ENCODE results near the gene VPS26C. TPM values are rescaled to one million over a fixed set of nuclear protein-coding genes. Genes with fewer than 3 reads are reported as not detected.

Gene VPS26C
- total and polyA plus RNA-seq, 4 experiments from 2014 or later, result 76.0 to 105 (median 80.8) TPM

- Mint-ChIP-seq H3K36me3 (peaks cover 8 to 17% of the 10 kb centered on the region in 2 donors), H3K4me3 (peak overlapping the region; percentile 92 to 96 (median 94)), H3K27me3 (no peaks in the 10 kb centered on the region), H3K9me3 (no peaks in the 10 kb centered on the region), H3K4me1 (peaks cover 35 to 67% (median 49%) of the 10 kb centered on the region in 4 donors), H3K27ac (peak overlapping the region; percentile 97 to 99 (median 98))
- intact Hi-C loops (cut with micrococcal nuclease), result loop anchor here (1.0 to 5.0 kb wide), 6 partner anchors 8 to 298 kb away; partner anchors contain the start of genes DYRK1A, PIGP and TTC3
- no peaks in the 10 kb centered on the region for H3K27me3 ChIP-seq (ENCODE audit: insufficient read depth, low read length)
- H3K4me3 ChIP-seq (ENCODE audit: low read length in 2 of 2), result peak overlapping the region; percentile 20 to 83
- peaks cover 43% of the 10 kb centered on the region for H3K4me1 ChIP-seq (ENCODE audit: insufficient read depth, low read length)
- no peaks in the 10 kb centered on the region for H3K9me3 ChIP-seq (ENCODE audit: control insufficient read depth in 1 of 2, low read length in 2 of 2)
- CTCF ChIA-PET (ENCODE audit: partially characterized antibody), result interaction anchor here (0.6 to 2.0 kb wide), 8 partner anchors 11 to 297 kb away, joined by 3 to 7 read pairs (median 4); no protein-coding TSS in a partner anchor
- H3K27ac ChIP-seq (ENCODE audit: low read depth, low read length), result peak overlapping the region; percentile 92
- no peaks in the 10 kb centered on the region for H3K36me3 ChIP-seq (ENCODE audit: insufficient read depth, low read length)
- POLR2A ChIA-PET (ENCODE audit: partially characterized antibody), result interaction anchor here (0.5 to 4.1 kb wide), 24 partner anchors 9 to 298 kb away, joined by 3 to 80 read pairs (median 4); partner anchors contain the start of genes DYRK1A and PIGP
- no peak for DNase-seq
Observed at GRCh38 chr21:37266515-37267221, 466 bp downstream of the VPS26C start.

- Histone ChIP-seq H3K4me1 (ENCODE audit: insufficient read depth, low read length) (peaks cover 43% of the 10 kb centered on the region), H3K9me3 (ENCODE audit: control insufficient read depth in 1 of 2, low read length in 2 of 2) (no peaks in the 10 kb centered on the region), H3K36me3 (ENCODE audit: insufficient read depth, low read length) (peaks cover 3% of the 10 kb centered on the region), H3K27me3 (ENCODE audit: insufficient read depth, low read length) (no peaks in the 10 kb centered on the region), H3K27ac (ENCODE audit: low read depth, low read length) (no peak overlapping the region), H3K4me3 (ENCODE audit: low read length in 2 of 2) (no peak overlapping the region)
- ChIA-PET CTCF (ENCODE audit: partially characterized antibody) (interaction anchor here (1.0 kb wide), 1 partner anchor 100 kb away, joined by 3 read pairs; no protein-coding TSS in a partner anchor), POLR2A (ENCODE audit: partially characterized antibody) (interaction anchor here (4.1 kb wide), 1 partner anchor 299 kb away, joined by 45 read pairs; no protein-coding TSS in a partner anchor)
- Mint-ChIP-seq H3K4me1 (peaks cover 35 to 67% (median 49%) of the 10 kb centered on the region in 4 donors), H3K27ac (peak overlapping the region in 6 of 7 donors; percentile 38 to 97 (median 46)), H3K9me3 (no peaks in the 10 kb centered on the region), H3K27me3 (no peaks in the 10 kb centered on the region), H3K4me3 (peak overlapping the region in 6 of 8 donors; percentile 20 to 71 (median 32)), H3K36me3 (peaks cover 8 to 17% of the 10 kb centered on the region in 2 donors)
- intact Hi-C loops (cut with micrococcal nuclease), result loop anchor here (5.0 kb wide), 1 partner anchor 197 kb away; no protein-coding TSS in a partner anchor
- DNase-seq, result no peak
Observed at GRCh38 chr21:37264808-37265207, 2.3 kb downstream of the VPS26C start.

GRCh38 chr21:37263827-37264600 lies 3.1 kb downstream of the VPS26C start:
- no peak for DNase-seq

GRCh38 chr21:37259426-37259825 lies 7.7 kb downstream of the VPS26C start:
- no peaks in the 10 kb centered on the region for H3K9me3 Mint-ChIP-seq
- H3K27ac ChIP-seq (ENCODE audit: low read depth, low read length), result peak overlapping the region; percentile 4
- intact Hi-C loops (cut with micrococcal nuclease), result loop anchor here (2.0 kb wide), 1 partner anchor 39 kb away; no protein-coding TSS in a partner anchor
- H3K27me3 ChIP-seq (ENCODE audit: insufficient read depth, low read length), result no peaks in the 10 kb centered on the region
- no peaks in the 10 kb centered on the region for H3K9me3 ChIP-seq (ENCODE audit: control insufficient read depth in 1 of 2, low read length in 2 of 2)
- H3K4me3 ChIP-seq (ENCODE audit: low read length in 2 of 2), result no peak overlapping the region
- peaks cover 29 to 54% (median 39%) of the 10 kb centered on the region in 4 donors for H3K4me1 Mint-ChIP-seq
- H3K4me3 Mint-ChIP-seq, result peak overlapping the region in 3 of 8 donors; percentile 34 to 87 (median 45)
- H3K36me3 ChIP-seq (ENCODE audit: insufficient read depth, low read length), result peaks cover 3% of the 10 kb centered on the region
- ChIA-PET CTCF (ENCODE audit: partially characterized antibody) (no interaction called here), POLR2A (ENCODE audit: partially characterized antibody) (interaction anchor here (0.7 to 3.5 kb wide), 4 partner anchors 8 to 107 kb away, joined by 3 to 32 read pairs (median 4); partner anchors contain the start of genes DYRK1A and VPS26C)
- peaks cover under 1 to 16% of the 10 kb centered on the region in 2 donors for H3K36me3 Mint-ChIP-seq
- peak overlapping the region in 6 of 7 donors; percentile 1 to 97 (median 24) for H3K27ac Mint-ChIP-seq
- no peaks in the 10 kb centered on the region for H3K27me3 Mint-ChIP-seq
- peaks cover 32% of the 10 kb centered on the region for H3K4me1 ChIP-seq (ENCODE audit: insufficient read depth, low read length)
- no peak for DNase-seq

More at GRCh38 chr21:37263827-37264600, 3.1 kb downstream of the VPS26C start:
- CTCF ChIA-PET (ENCODE audit: partially characterized antibody), result no interaction called here
- Histone ChIP-seq H3K36me3 (ENCODE audit: insufficient read depth, low read length) (peaks cover 3% of the 10 kb centered on the region), H3K9me3 (ENCODE audit: control insufficient read depth in 1 of 2, low read length in 2 of 2) (no peaks in the 10 kb centered on the region), H3K4me3 (ENCODE audit: low read length in 2 of 2) (no peak overlapping the region), H3K4me1 (ENCODE audit: insufficient read depth, low read length) (peaks cover 44% of the 10 kb centered on the region), H3K27me3 (ENCODE audit: insufficient read depth, low read length) (no peaks in the 10 kb centered on the region), H3K27ac (ENCODE audit: low read depth, low read length) (no peak overlapping the region)
- peaks cover 8 to 18% of the 10 kb centered on the region in 2 donors for H3K36me3 Mint-ChIP-seq
- H3K4me1 Mint-ChIP-seq, result peaks cover 36 to 68% (median 46%) of the 10 kb centered on the region in 4 donors
- H3K27me3 Mint-ChIP-seq, result no peaks in the 10 kb centered on the region
- POLR2A ChIA-PET (ENCODE audit: partially characterized antibody), result interaction anchor here (1.0 kb wide), 1 partner anchor 104 kb away, joined by 3 read pairs; no protein-coding TSS in a partner anchor
- peak overlapping the region in 3 of 8 donors; percentile 4 to 30 (median 10) for H3K4me3 Mint-ChIP-seq
- intact Hi-C loops (cut with micrococcal nuclease), result no loop called here
- H3K27ac Mint-ChIP-seq, result peak overlapping the region in 1 of 7 donors; percentile 97
- no peaks in the 10 kb centered on the region for H3K9me3 Mint-ChIP-seq

GRCh38 chr21:37257967-37258877 lies 8.9 kb downstream of the VPS26C start:
- H3K27me3 Mint-ChIP-seq, result no peaks in the 10 kb centered on the region
- H3K9me3 Mint-ChIP-seq, result no peaks in the 10 kb centered on the region
- Histone ChIP-seq H3K9me3 (ENCODE audit: control insufficient read depth in 1 of 2, low read length in 2 of 2) (no peaks in the 10 kb centered on the region), H3K4me3 (ENCODE audit: low read length in 2 of 2) (peak overlapping the region; percentile 33 to 65), H3K4me1 (ENCODE audit: insufficient read depth, low read length) (peaks cover 26% of the 10 kb centered on the region), H3K27me3 (ENCODE audit: insufficient read depth, low read length) (no peaks in the 10 kb centered on the region), H3K27ac (ENCODE audit: low read depth, low read length) (peak overlapping the region; percentile 74), H3K36me3 (ENCODE audit: insufficient read depth, low read length) (peaks cover 3% of the 10 kb centered on the region)
- H3K4me3 Mint-ChIP-seq, result peak overlapping the region; percentile 87 to 95 (median 90)
- peak overlapping the region; percentile 84 to 97 (median 92) for H3K27ac Mint-ChIP-seq
- DNase-seq, result peak; percentile 73 to 87 (median 80)
- peaks cover 0 to 14% of the 10 kb centered on the region in 2 donors for H3K36me3 Mint-ChIP-seq
- peaks cover 26 to 51% (median 35%) of the 10 kb centered on the region in 4 donors for H3K4me1 Mint-ChIP-seq
- ChIA-PET CTCF (ENCODE audit: partially characterized antibody) (no interaction called here), POLR2A (ENCODE audit: partially characterized antibody) (interaction anchor here (1.0 to 3.5 kb wide), 2 partner anchors 9 kb away, joined by 3 to 32 read pairs; partner anchors contain the start of gene VPS26C)
- intact Hi-C loops (cut with micrococcal nuclease), result loop anchor here (1.0 to 2.0 kb wide), 2 partner anchors 9 to 37 kb away; partner anchors contain the start of gene VPS26C

- H3K9me3 Mint-ChIP-seq, result no peaks in the 10 kb centered on the region
- peak overlapping the region; percentile 33 to 65 for H3K4me3 ChIP-seq (ENCODE audit: low read length in 2 of 2)
- peaks cover 25% of the 10 kb centered on the region for H3K4me1 ChIP-seq (ENCODE audit: insufficient read depth, low read length)
- no peaks in the 10 kb centered on the region for H3K27me3 ChIP-seq (ENCODE audit: insufficient read depth, low read length)
- peaks cover 0 to 14% of the 10 kb centered on the region in 2 donors for H3K36me3 Mint-ChIP-seq
- peaks cover 3% of the 10 kb centered on the region for H3K36me3 ChIP-seq (ENCODE audit: insufficient read depth, low read length)
- H3K9me3 ChIP-seq (ENCODE audit: control insufficient read depth in 1 of 2, low read length in 2 of 2), result no peaks in the 10 kb centered on the region
- peak overlapping the region; percentile 87 to 95 (median 90) for H3K4me3 Mint-ChIP-seq
- ChIA-PET CTCF (ENCODE audit: partially characterized antibody) (interaction anchor here (0.6 to 1.4 kb wide), 2 partner anchors 12 to 1015 kb away, joined by 3 to 4 read pairs; no protein-coding TSS in a partner anchor), POLR2A (ENCODE audit: partially characterized antibody) (interaction anchor here (3.5 kb wide), 1 partner anchor 10 kb away, joined by 32 read pairs; the partner anchor contains the start of gene VPS26C)
- peak overlapping the region; percentile 81 to 97 (median 89) for H3K27ac Mint-ChIP-seq
- peaks cover 30 to 52% (median 39%) of the 10 kb centered on the region in 4 donors for H3K4me1 Mint-ChIP-seq
- intact Hi-C loops (cut with micrococcal nuclease), result no loop called here
- DNase-seq, result peak; percentile 12 to 46 (median 21)
- H3K27me3 Mint-ChIP-seq, result no peaks in the 10 kb centered on the region
- peak overlapping the region; percentile 74 for H3K27ac ChIP-seq (ENCODE audit: low read depth, low read length)
Observed at GRCh38 chr21:37257511-37257966, 9.6 kb downstream of the VPS26C start.
